Measurements from ENCODE around the gene NF2.
"Not testable (repeated sequence)": the region's sequence is repeated elsewhere in the genome, so short reads cannot be mapped to it uniquely, and the experiment has no call there.

Gene NF2

DNA sequence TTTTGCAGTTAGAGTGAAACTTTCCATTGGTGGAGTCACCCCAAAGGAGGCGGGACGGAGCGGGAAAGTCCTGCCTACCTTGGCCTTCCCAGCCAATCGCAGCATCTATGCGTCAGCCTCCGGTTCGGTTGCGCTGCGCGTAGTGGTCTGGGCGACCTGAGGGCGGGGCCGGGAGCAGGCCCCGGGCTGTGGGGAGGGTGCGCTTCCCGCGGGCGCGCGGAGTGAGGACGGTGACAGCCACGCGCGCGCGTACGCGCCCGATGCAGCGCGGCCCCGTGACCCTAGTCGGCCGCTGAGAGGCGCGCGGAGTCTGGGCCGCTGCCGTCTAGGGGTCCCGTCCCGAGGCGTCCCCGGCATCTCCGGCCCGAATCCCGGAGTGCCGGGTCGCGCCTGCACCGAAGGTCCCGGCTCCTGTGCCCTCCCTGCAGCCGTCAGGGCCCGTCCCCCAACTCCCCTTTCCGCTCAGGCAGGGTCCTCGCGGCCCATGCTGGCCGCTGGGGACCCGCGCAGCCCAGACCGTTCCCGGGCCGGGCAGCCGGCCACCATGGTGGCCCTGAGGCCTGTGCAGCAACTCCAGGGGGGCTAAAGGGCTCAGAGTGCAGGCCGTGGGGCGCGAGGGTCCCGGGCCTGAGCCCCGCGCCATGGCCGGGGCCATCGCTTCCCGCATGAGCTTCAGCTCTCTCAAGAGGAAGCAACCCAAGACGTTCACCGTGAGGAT, at the start of gene NF2:
Gene NF2 (plus strand): TSS at position 276 of the 718 bp plus-strand sequence. CDS start 366 bp downstream, at position 642.
- ATAC-seq = peak; percentile 98

DNA sequence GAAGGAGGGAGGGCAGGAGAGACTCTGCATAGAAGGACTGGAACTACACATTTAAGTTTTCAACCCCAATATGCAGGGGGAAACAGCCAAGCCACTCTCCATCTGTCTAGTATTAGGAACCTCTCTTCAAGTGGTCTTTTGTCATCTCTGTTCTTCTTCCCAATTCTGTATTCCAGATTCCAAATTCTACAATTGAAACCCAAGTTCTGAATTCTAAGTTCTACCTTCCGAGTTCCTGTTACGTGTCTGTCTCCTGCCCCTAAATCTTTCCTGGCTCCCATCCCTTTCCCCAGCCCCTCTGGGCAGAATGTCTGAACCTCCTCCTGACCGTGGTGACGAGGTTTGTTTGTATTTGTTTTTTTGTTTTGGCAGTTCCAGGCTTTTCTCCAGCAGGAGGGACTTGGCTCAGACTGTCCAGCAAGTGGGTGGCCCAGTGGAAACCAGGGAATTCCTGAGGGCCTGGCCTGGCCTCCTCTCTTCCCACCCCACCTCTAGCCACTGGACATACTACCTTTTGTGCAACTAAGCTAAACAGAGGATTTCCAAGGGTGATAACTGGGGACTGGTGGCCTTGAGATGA, 48.3 kb upstream of the NF2 start:
- TF ChIP-seq ZFP3 (CRISPR knock-in tag; IDR thresholded peaks at IDR 0.05) (no peak), ZNF70 (CRISPR knock-in tag; IDR thresholded peaks at IDR 0.05) (no peak), ZC3H10 (CRISPR knock-in tag; IDR thresholded peaks at IDR 0.05) (no peak)
- no peak for ATAC-seq

More for the DNA sequence above, at the start of gene NF2:
- no peak for TF ChIP-seq TOX (CRISPR knock-in tag; IDR thresholded peaks at IDR 0.05; ENCODE audit: borderline replicate concordance)
- no peak for TF ChIP-seq ISL1 (CRISPR knock-in tag; IDR thresholded peaks at IDR 0.05)
- no peak for TF ChIP-seq ZNF70 (CRISPR knock-in tag; IDR thresholded peaks at IDR 0.05)
- TF ChIP-seq, protein P1, sequence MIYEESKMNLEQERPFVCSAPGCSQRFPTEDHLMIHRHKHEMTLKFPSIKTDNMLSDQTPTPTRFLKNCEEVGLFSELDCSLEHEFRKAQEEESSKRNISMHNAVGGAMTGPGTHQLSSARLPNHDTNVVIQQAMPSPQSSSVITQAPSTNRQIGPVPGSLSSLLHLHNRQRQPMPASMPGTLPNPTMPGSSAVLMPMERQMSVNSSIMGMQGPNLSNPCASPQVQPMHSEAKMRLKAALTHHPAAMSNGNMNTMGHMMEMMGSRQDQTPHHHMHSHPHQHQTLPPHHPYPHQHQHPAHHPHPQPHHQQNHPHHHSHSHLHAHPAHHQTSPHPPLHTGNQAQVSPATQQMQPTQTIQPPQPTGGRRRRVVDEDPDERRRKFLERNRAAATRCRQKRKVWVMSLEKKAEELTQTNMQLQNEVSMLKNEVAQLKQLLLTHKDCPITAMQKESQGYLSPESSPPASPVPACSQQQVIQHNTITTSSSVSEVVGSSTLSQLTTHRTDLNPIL (CRISPR knock-in tag; IDR thresholded peaks at IDR 0.05; ENCODE audit: low read depth) = no peak
- TF ChIP-seq, protein P2, sequence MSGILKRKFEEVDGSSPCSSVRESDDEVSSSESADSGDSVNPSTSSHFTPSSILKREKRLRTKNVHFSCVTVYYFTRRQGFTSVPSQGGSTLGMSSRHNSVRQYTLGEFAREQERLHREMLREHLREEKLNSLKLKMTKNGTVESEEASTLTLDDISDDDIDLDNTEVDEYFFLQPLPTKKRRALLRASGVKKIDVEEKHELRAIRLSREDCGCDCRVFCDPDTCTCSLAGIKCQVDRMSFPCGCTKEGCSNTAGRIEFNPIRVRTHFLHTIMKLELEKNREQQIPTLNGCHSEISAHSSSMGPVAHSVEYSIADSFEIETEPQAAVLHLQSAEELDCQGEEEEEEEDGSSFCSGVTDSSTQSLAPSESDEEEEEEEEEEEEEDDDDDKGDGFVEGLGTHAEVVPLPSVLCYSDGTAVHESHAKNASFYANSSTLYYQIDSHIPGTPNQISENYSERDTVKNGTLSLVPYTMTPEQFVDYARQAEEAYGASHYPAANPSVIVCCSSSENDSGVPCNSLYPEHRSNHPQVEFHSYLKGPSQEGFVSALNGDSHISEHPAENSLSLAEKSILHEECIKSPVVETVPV (CRISPR knock-in tag; IDR thresholded peaks at IDR 0.05) = no peak
- TF ChIP-seq ZFP3 (CRISPR knock-in tag; IDR thresholded peaks at IDR 0.05) = 0 out of 2 replicates have a peak, but pooled peaks have one; percentile 30
- no peak for TF ChIP-seq GLIS3 (CRISPR knock-in tag; IDR thresholded peaks at IDR 0.05)
- TF ChIP-seq TCF4 (CRISPR knock-in tag; IDR thresholded peaks at IDR 0.05; ENCODE audit: borderline replicate concordance) = no peak
- peak; percentile 64; the same call in 1 of the 2 replicates for TF ChIP-seq SNAI2 (CRISPR knock-in tag; IDR thresholded peaks at IDR 0.05)

DNA sequence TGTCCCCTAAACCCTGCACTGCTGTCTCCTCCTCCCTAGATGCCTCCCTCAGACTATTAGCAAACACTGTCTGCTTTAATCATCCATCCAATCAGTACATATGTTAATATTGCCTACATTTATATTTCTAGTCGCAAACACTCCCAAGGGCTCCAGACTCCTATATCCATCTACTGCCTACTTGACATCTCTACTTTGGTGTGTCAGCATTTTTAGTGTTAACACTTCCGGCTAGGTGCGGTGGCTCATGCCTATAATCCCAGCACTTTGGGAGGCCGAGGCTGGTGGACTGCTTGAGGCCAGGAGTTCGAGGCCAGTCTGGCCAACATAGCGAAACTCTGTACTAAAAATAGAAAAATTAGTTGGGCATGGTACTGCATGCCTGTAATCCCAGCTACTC, 44.4 kb upstream of the NF2 start:
- ATAC-seq = no peak
- TF ChIP-seq CSDC2 (CRISPR knock-in tag; IDR thresholded peaks at IDR 0.05) = no peak

DNA sequence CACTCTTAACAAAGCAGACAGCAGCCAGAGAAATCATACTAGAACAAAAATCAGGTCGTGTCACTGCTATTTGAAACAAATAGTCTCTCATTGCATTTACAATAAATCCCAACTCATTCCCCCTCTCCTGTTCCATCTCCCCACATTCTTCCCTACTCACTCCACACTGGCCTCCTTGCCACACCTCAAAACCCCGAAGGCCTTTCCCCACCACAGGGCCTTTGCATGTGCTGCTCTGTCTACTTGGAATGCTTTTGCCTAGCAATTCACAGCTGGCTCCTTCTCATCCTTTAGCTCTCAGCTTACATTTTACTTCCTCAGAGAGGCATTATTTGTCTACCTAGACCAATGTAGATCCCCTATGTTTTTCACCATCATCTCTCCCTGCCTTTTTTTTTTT, 43.6 kb upstream of the NF2 start:
- TF ChIP-seq ZNF70 (CRISPR knock-in tag; IDR thresholded peaks at IDR 0.05) (no peak), ZFP3 (CRISPR knock-in tag; IDR thresholded peaks at IDR 0.05) (peak; percentile 95)
- no peak for ATAC-seq

DNA sequence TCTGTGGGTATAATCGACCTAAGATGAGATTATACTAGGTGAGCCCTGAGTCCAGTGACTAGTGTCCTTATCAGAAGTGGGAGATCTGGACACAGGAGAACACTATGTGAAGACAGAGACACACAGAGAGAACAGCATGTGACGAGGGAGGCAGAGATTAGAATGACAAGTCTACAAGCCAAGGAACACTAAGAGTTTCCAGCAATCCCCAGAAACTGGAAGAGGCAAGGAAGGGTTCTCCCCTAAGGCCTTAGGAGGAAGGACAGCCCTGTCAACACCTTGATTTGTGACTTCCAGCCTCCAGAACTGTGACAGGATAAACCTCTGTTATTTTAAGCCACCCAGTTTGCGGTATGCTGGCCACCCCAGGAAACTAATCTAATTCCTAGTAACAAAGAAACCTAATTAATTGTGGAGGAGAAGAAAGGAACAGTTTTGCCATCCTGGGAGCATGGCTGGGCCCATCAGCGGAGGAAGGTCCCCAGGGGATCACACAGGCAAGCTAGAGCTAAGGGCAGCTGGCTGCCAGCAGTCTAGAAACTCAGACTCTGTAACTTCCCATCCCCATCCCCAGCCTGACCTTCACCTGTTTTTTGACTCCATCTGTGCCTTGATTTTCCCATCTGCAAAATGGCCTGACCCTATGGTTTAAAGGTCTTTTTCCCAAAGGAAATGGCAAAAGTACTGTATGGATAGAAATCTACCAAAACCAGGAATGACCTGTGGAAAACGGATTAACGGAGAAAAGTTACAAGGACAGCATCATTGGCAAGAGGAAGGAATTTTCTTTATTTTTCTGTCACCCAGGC, 39.6 kb upstream of the NF2 start:
- TF ChIP-seq SNAI2 (CRISPR knock-in tag; IDR thresholded peaks at IDR 0.05) (no peak), ZC3H10 (CRISPR knock-in tag; IDR thresholded peaks at IDR 0.05) (no peak), CSDC2 (CRISPR knock-in tag; IDR thresholded peaks at IDR 0.05) (no peak), PPARA (CRISPR knock-in tag; IDR thresholded peaks at IDR 0.05; ENCODE audit: borderline replicate concordance) (no peak), BACH2 (CRISPR knock-in tag; IDR thresholded peaks at IDR 0.05; ENCODE audit: borderline replicate concordance) (no peak), ZNF70 (CRISPR knock-in tag; IDR thresholded peaks at IDR 0.05) (no peak)
- TF ChIP-seq, protein P3, sequence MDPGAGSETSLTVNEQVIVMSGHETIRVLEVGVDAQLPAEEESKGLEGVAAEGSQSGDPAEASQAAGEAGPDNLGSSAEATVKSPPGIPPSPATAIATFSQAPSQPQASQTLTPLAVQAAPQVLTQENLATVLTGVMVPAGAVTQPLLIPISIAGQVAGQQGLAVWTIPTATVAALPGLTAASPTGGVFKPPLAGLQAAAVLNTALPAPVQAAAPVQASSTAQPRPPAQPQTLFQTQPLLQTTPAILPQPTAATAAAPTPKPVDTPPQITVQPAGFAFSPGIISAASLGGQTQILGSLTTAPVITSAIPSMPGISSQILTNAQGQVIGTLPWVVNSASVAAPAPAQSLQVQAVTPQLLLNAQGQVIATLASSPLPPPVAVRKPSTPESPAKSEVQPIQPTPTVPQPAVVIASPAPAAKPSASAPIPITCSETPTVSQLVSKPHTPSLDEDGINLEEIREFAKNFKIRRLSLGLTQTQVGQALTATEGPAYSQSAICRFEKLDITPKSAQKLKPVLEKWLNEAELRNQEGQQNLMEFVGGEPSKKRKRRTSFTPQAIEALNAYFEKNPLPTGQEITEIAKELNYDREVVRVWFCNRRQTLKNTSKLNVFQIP (CRISPR knock-in tag; IDR thresholded peaks at IDR 0.05; ENCODE audit: borderline replicate concordance, low read depth) = no peak
- TF ChIP-seq, protein P2 (CRISPR knock-in tag; IDR thresholded peaks at IDR 0.05) = no peak
- no peak for ATAC-seq

DNA sequence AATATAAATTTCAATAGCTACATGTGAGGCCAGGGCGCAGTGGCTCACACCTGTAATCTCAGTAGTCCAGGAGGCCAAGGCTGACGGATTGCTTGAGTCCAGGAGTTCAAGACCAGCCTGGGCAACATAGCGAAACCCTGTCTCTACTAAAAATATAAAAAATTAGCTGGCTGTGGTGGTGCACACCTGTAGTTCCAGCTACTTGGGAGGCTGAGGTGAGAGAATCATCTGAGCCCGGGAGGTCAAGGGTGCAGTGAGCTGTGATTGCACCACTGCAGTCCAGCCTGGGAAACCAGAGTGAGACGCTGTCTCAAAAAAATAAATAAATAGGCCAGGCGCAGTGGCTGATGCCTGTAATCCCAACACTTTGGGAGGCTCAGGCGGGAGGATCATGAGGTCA, 36.9 kb upstream of the NF2 start:
- not testable (repeated sequence) for ATAC-seq

Data from SK-N-SH treated with all-trans-retinoic acid at 6 μM for 48 hours (cell line).